Liver (tissue), 9 donors: Measurements from ENCODE around the gene MFSD6L. TPM values are rescaled to one million over a fixed set of nuclear protein-coding genes. Genes with fewer than 3 reads are reported as not detected.

ENCODE experiments used
- DNase-seq: peaks from one replicate; pipeline ENCODE4 v3.0.0-alpha.2; 2017; ENCODE audit warnings: low spot score
- H3K27ac ChIP-seq, 2 donors: one replicate each; pipeline ENCODE4 v1.7.0; 2013; ENCODE audit warnings: inconsistent platforms in 2 of 2, low read length in 2 of 2, control low read depth in 1 of 2, low read depth in 1 of 2, mild to moderate bottlenecking in 1 of 2
- H3K27me3 ChIP-seq, 4 donors: one replicate each; pipeline versions ENCODE4 v1.6.1 to v1.7.0; 2013; ENCODE audit warnings: low read length in 3 of 4, inconsistent platforms in 1 of 4, mild to moderate bottlenecking in 1 of 4, moderate library complexity in 1 of 4; ENCODE audit not compliant: control insufficient read depth in 4 of 4, insufficient read depth in 4 of 4
- H3K36me3 ChIP-seq, 4 donors: one replicate each; pipeline versions ENCODE4 v1.6.1 to v1.7.0; 2013; ENCODE audit warnings: low read length in 3 of 4, mild to moderate bottlenecking in 3 of 4, low read depth in 1 of 4, moderate library complexity in 1 of 4; ENCODE audit not compliant: control insufficient read depth in 4 of 4, insufficient read depth in 3 of 4
- H3K4me1 ChIP-seq, 4 donors: one replicate each; pipeline versions ENCODE4 v1.6.1 to v1.7.0; 2013; ENCODE audit warnings: low read length in 3 of 4, mild to moderate bottlenecking in 3 of 4, moderate library complexity in 1 of 4; ENCODE audit not compliant: control insufficient read depth in 4 of 4, insufficient read depth in 4 of 4
- H3K4me3 ChIP-seq, 3 donors: one replicate each; pipeline versions ENCODE4 v1.6.1 to v1.7.0; 2013; ENCODE audit warnings: low read length in 3 of 3, control low read depth in 1 of 3, low read depth in 1 of 3, mild to moderate bottlenecking in 1 of 3
- H3K9ac ChIP-seq, 2 donors: one replicate each; pipeline ENCODE4 v1.7.0; 2013; ENCODE audit warnings: low read length in 2 of 2, mild to moderate bottlenecking in 2 of 2, moderate library complexity in 2 of 2, control low read depth in 1 of 2, low read depth in 1 of 2
- H3K9me3 ChIP-seq, 4 donors: one replicate each; pipeline versions ENCODE4 v1.6.1 to v1.7.0; 2013; ENCODE audit warnings: low read length in 3 of 4; ENCODE audit not compliant: control insufficient read depth in 4 of 4
- EGR1 ChIP-seq, 2 donors: IDR thresholded peaks; 2 replicates each; pipeline ENCODE4 v1.6.1; 2016 to 2018; ENCODE audit warnings: antibody characterized with exemption in 2 of 2, low read depth in 2 of 2
- FOXA1 ChIP-seq: IDR thresholded peaks from 2 replicates; pipeline ENCODE4 v1.6.1; 2016; ENCODE audit warnings: antibody characterized with exemption
- FOXA2 ChIP-seq: IDR thresholded peaks from 2 replicates; pipeline ENCODE4 v1.6.1; 2016; ENCODE audit warnings: antibody characterized with exemption
- GABPA ChIP-seq, 2 donors: IDR thresholded peaks in 1 of 2; conservative IDR thresholded peaks in 1 of 2; 2 replicates each; pipeline ENCODE4 v1.6.1; 2016; ENCODE audit warnings: antibody characterized with exemption in 2 of 2, mild to moderate bottlenecking in 1 of 2, moderate library complexity in 1 of 2
- HNF4A ChIP-seq, 2 donors: conservative IDR thresholded peaks; 2 replicates each; pipeline ENCODE4 v1.6.1; 2016; ENCODE audit warnings: antibody characterized with exemption in 2 of 2, mild to moderate bottlenecking in 2 of 2
- HNF4G ChIP-seq: IDR thresholded peaks from 2 replicates; pipeline ENCODE4 v1.6.1; 2016; ENCODE audit warnings: antibody characterized with exemption
- JUND ChIP-seq, 2 donors: IDR thresholded peaks; 2 replicates each; pipeline ENCODE4 v1.6.1; 2016; ENCODE audit warnings: antibody characterized with exemption in 2 of 2
- NR2F2 ChIP-seq: IDR thresholded peaks from 2 replicates; pipeline ENCODE4 v1.6.1; 2016; ENCODE audit warnings: antibody characterized with exemption
- RAD21 ChIP-seq, 2 donors: IDR thresholded peaks; 2 replicates each; pipeline ENCODE4 v1.6.1; 2016; ENCODE audit warnings: antibody characterized with exemption in 2 of 2, mild to moderate bottlenecking in 2 of 2
- RXRA ChIP-seq, 2 donors: IDR thresholded peaks; 2 replicates each; pipeline ENCODE4 v1.6.1; 2017 to 2018; ENCODE audit warnings: antibody characterized with exemption in 2 of 2, mild to moderate bottlenecking in 1 of 2
- SP1 ChIP-seq: IDR thresholded peaks from 2 replicates; pipeline ENCODE4 v1.6.1; 2018; ENCODE audit warnings: antibody characterized with exemption, mild to moderate bottlenecking
- TAF1 ChIP-seq: conservative IDR thresholded peaks from 2 replicates; pipeline ENCODE4 v1.6.1; 2016; ENCODE audit warnings: antibody characterized with exemption, mild to moderate bottlenecking
- YY1 ChIP-seq: IDR thresholded peaks from 2 replicates; pipeline ENCODE4 v1.6.1; 2016; ENCODE audit warnings: antibody characterized with exemption, mild to moderate bottlenecking
- WGBS: extraction: QIAGEN DNeasy Blood & Tissue Kit; methylation state at CpG from one replicate; pipeline ENCODE4 v1.1.7; 2013; 5-methylcytosine and 5-hydroxymethylcytosine counted together
- polyA plus RNA-seq, 2 donors: library from polyadenylated mRNA; stranded (reverse) in 1 of 2; unstranded in 1 of 2; fragments of 200-250 nt in 1 of 2; fragments of >200 nt in 1 of 2; fragmentation: Nextera tagmentation in 1 of 2; extraction: Ambion mirVana in 1 of 2; gene quantifications; one replicate each; pipeline versions ENCODE4 v1.2.1 to v1.2.3, GENCODE V29; 2013 to 2015
- total RNA-seq, 2 donors: library from RNA; depleted of rRNA; stranded (reverse); fragments of >200 nt; gene quantifications; one replicate each; pipeline ENCODE4 v1.2.3, GENCODE V29; 2014
- TF ChIP-seq, protein P1 (sequence below): IDR thresholded peaks from 2 replicates; pipeline ENCODE4 v1.6.1; 2016; ENCODE audit warnings: antibody characterized with exemption, mild to moderate bottlenecking
- TF ChIP-seq, protein P2 (sequence below): IDR thresholded peaks from 2 replicates; pipeline ENCODE4 v1.6.1; 2016; ENCODE audit warnings: antibody characterized with exemption
- TF ChIP-seq, protein P3 (sequence below): IDR thresholded peaks from 2 replicates; pipeline ENCODE4 v1.6.1; 2016; ENCODE audit warnings: antibody characterized with exemption
- TF ChIP-seq, protein P4 (sequence below): fragments of 150-350 bp; IDR thresholded peaks from 2 replicates; pipeline ENCODE4 v1.5.1; 2017; ENCODE audit warnings: improper control_type of control experiment, low read depth, low read length; ENCODE audit not compliant: missing input control
- TF ChIP-seq, protein P5 (sequence below): IDR thresholded peaks from 2 replicates; pipeline ENCODE4 v1.6.1; 2016; ENCODE audit warnings: antibody characterized with exemption
- donor health status: healthy.
- donor health status: healthy.
- donor health status: healthy.
- donor health status: healthy.
- donor health status: healthy.

MFSD6L gene
- total and polyA plus RNA-seq, 4 donors = 0.03 to 0.25 (median 0.05) TPM; not detected in 1

DNA sequence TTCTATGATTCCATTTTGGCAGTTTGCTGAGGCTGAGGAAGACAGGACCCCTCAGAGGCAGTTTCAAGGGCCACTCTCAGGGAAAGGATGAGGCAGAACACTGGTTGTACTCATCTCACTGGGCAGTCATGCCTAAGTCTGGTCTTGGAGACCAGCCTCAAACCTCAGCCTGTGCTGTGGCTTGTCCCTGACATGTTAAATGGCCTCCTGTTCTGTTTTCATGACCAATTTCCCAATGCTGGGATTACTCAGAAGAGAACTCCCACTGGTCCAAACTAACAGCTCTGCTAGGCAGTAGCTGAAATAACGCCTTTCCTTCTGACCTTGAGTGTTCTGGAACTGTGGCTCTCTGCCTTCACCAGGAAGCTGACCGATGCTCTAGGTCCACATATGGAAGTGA lies 32.4 kb downstream of the MFSD6L start (continued):
- TF ChIP-seq, protein P1, sequence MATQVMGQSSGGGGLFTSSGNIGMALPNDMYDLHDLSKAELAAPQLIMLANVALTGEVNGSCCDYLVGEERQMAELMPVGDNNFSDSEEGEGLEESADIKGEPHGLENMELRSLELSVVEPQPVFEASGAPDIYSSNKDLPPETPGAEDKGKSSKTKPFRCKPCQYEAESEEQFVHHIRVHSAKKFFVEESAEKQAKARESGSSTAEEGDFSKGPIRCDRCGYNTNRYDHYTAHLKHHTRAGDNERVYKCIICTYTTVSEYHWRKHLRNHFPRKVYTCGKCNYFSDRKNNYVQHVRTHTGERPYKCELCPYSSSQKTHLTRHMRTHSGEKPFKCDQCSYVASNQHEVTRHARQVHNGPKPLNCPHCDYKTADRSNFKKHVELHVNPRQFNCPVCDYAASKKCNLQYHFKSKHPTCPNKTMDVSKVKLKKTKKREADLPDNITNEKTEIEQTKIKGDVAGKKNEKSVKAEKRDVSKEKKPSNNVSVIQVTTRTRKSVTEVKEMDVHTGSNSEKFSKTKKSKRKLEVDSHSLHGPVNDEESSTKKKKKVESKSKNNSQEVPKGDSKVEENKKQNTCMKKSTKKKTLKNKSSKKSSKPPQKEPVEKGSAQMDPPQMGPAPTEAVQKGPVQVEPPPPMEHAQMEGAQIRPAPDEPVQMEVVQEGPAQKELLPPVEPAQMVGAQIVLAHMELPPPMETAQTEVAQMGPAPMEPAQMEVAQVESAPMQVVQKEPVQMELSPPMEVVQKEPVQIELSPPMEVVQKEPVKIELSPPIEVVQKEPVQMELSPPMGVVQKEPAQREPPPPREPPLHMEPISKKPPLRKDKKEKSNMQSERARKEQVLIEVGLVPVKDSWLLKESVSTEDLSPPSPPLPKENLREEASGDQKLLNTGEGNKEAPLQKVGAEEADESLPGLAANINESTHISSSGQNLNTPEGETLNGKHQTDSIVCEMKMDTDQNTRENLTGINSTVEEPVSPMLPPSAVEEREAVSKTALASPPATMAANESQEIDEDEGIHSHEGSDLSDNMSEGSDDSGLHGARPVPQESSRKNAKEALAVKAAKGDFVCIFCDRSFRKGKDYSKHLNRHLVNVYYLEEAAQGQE = no peak
- TF ChIP-seq YY1 = no peak

DNA sequence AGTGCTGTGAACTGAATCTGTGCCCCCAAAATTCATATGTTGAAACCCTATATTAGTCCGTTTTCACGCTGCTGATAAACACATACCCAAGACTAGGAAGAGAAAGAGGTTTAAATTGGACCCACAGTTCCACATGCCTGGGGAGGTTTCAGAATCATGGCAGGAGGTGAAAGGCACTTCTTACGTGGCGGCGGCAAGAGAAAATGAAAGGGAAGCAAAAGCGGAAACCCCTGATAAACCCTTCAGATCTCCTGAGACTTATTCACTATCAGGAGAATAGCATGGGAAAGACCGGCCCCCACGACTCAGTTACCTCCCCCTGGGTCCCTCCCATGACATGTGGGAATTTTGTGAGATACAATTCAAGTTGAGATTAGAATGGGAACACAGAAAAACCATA lies 37.2 kb downstream of the MFSD6L start:
- Histone ChIP-seq H3K4me1 (no peaks in the 10 kb centered on the region), H3K4me3 (no peak overlapping the region), H3K9ac (no peak overlapping the region), H3K9me3 (no peaks in the 10 kb centered on the region), H3K27ac (no peak overlapping the region), H3K36me3 (no peaks in the 10 kb centered on the region), H3K27me3 (no peaks in the 10 kb centered on the region)
- WGBS = 84% methylated on average over 8 of the region's 8 CpGs
- TF ChIP-seq EGR1 (IDR thresholded peaks at IDR 0.05; ENCODE audit: low read depth in 2 of 2) (no peak), YY1 (no peak), RAD21 (IDR thresholded peaks at IDR 0.05) (no peak), RXRA (IDR thresholded peaks at IDR 0.05) (no peak), HNF4A (conservative IDR thresholded peaks at IDR 0.05) (no peak), SP1 (no peak), JUND (IDR thresholded peaks at IDR 0.05) (no peak), FOXA1 (no peak), HNF4G (no peak), TAF1 (no peak), FOXA2 (no peak), NR2F2 (no peak), GABPA (IDR thresholded peaks at IDR 0.05 in 1 of 2, conservative IDR thresholded peaks at IDR 0.05 in 1 of 2) (no peak)
- TF ChIP-seq, protein P1 = no peak
- TF ChIP-seq, protein P2, sequence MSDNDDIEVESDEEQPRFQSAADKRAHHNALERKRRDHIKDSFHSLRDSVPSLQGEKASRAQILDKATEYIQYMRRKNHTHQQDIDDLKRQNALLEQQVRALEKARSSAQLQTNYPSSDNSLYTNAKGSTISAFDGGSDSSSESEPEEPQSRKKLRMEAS = no peak
- TF ChIP-seq, protein P3, sequence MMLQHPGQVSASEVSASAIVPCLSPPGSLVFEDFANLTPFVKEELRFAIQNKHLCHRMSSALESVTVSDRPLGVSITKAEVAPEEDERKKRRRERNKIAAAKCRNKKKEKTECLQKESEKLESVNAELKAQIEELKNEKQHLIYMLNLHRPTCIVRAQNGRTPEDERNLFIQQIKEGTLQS = no peak
- TF ChIP-seq, protein P4, sequence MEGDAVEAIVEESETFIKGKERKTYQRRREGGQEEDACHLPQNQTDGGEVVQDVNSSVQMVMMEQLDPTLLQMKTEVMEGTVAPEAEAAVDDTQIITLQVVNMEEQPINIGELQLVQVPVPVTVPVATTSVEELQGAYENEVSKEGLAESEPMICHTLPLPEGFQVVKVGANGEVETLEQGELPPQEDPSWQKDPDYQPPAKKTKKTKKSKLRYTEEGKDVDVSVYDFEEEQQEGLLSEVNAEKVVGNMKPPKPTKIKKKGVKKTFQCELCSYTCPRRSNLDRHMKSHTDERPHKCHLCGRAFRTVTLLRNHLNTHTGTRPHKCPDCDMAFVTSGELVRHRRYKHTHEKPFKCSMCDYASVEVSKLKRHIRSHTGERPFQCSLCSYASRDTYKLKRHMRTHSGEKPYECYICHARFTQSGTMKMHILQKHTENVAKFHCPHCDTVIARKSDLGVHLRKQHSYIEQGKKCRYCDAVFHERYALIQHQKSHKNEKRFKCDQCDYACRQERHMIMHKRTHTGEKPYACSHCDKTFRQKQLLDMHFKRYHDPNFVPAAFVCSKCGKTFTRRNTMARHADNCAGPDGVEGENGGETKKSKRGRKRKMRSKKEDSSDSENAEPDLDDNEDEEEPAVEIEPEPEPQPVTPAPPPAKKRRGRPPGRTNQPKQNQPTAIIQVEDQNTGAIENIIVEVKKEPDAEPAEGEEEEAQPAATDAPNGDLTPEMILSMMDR = no peak
- TF ChIP-seq, protein P5, sequence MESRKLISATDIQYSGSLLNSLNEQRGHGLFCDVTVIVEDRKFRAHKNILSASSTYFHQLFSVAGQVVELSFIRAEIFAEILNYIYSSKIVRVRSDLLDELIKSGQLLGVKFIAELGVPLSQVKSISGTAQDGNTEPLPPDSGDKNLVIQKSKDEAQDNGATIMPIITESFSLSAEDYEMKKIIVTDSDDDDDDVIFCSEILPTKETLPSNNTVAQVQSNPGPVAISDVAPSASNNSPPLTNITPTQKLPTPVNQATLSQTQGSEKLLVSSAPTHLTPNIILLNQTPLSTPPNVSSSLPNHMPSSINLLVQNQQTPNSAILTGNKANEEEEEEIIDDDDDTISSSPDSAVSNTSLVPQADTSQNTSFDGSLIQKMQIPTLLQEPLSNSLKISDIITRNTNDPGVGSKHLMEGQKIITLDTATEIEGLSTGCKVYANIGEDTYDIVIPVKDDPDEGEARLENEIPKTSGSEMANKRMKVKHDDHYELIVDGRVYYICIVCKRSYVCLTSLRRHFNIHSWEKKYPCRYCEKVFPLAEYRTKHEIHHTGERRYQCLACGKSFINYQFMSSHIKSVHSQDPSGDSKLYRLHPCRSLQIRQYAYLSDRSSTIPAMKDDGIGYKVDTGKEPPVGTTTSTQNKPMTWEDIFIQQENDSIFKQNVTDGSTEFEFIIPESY = no peak
- DNase-seq = no peak
